H1 (cell line): Measurements from ENCODE around the gene BSPH1.

Experiments used
- CBX5 ChIP-seq: fragments of 300-800, 300-1000 bp; sonication (generic); IDR thresholded peaks from 2 replicates; pipeline ENCODE4 v1.7.1; 2016; ENCODE audit warnings: antibody characterized with exemption, low read length, low read depth
- CBX8 ChIP-seq: fragments of 300-800, 300-1000 bp; sonication (generic); IDR thresholded peaks from 2 replicates; pipeline ENCODE4 v1.7.1; 2016; ENCODE audit warnings: low read depth, low read length, borderline replicate concordance
- JUND ChIP-seq: IDR thresholded peaks from 2 replicates; pipeline ENCODE4 v1.6.1; 2011; ENCODE audit warnings: mild to moderate bottlenecking, improper control_type of control experiment, low read length
- MAFK ChIP-seq: IDR thresholded peaks from 2 replicates; pipeline ENCODE4 v1.6.1; 2012; ENCODE audit warnings: low read depth, mild to moderate bottlenecking, improper control_type of control experiment, low read length
- POLR2A ChIP-seq, 2 experiments: IDR thresholded peaks; 1 replicate in 1 of 2; 2 replicates in 1 of 2; pipeline ENCODE4 v1.6.1; 2011; ENCODE audit warnings: low read depth in 2 of 2, low read length in 2 of 2, mild to moderate bottlenecking in 2 of 2; ENCODE audit errors: control extremely low read depth in 1 of 2
- TAF1 ChIP-seq: IDR thresholded peaks from 2 replicates; pipeline ENCODE4 v1.6.1; 2011; ENCODE audit warnings: mild to moderate bottlenecking, low read depth, low read length
- TBP ChIP-seq: IDR thresholded peaks from 2 replicates; pipeline ENCODE4 v1.6.1; 2011; ENCODE audit warnings: low read depth, low read length, improper control_type of control experiment
- TEAD4 ChIP-seq: IDR thresholded peaks from 2 replicates; pipeline ENCODE4 v1.6.1; 2012; ENCODE audit warnings: low read depth, low read length, inconsistent platforms, mixed read lengths
- USF2 ChIP-seq: IDR thresholded peaks from 2 replicates; pipeline ENCODE4 v1.6.1; 2011; ENCODE audit warnings: low read length, improper control_type of control experiment
- TF ChIP-seq, protein P1 (sequence below), 3 experiments: IDR thresholded peaks; 1 replicate in 2 of 3; 2 replicates in 1 of 3; pipeline versions ENCODE4 v1.5.1 to v1.6.1; 2011; ENCODE audit warnings: low read length in 3 of 3, mild to moderate bottlenecking in 3 of 3, inconsistent platforms in 2 of 3, low read depth in 1 of 3, moderate library complexity in 1 of 3; ENCODE audit not compliant: insufficient read depth in 1 of 3; ENCODE audit errors: control extremely low read depth in 1 of 3

DNA sequence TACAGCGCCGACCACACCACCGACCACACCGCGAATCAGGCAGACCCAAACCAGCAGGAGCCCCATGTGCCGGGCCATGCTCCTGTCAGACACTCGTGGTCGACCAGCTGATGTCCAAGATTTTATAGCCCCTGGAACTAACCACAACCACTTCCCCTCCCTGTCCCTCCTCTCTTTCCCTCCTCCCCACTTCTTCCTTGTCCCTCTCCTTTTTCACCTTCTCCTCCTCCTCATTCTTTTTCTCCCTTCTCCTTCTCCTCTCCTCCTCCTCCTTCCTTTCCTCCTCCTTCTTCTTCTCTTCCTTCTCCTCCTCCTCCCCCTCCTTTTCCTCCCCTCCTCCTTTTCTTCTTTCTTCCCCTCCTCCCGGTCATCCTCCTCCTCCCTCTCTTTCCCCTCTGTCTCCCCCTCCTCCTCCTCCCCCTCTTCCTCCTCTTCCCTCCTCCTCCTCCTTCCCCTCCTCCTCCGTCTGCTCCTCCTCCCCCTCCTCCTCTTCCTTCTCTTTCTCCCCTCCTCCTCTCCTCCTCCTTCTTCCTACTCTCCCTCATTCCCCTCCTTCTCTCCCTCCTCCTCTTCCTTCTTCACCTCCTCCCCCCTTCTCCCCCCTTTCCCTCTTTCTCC, 670 bp downstream of the BSPH1 start:
- TF ChIP-seq MAFK (no peak), CBX5 (no peak), CBX8 (no peak), POLR2A (IDR thresholded peaks at IDR 0.05; ENCODE audit: control extremely low read depth in 1 of 2, low read depth in 2 of 2, low read length in 2 of 2) (no peak), TBP (no peak), TAF1 (no peak), USF2 (no peak), TEAD4 (no peak), JUND (no peak)
- TF ChIP-seq, protein P1, sequence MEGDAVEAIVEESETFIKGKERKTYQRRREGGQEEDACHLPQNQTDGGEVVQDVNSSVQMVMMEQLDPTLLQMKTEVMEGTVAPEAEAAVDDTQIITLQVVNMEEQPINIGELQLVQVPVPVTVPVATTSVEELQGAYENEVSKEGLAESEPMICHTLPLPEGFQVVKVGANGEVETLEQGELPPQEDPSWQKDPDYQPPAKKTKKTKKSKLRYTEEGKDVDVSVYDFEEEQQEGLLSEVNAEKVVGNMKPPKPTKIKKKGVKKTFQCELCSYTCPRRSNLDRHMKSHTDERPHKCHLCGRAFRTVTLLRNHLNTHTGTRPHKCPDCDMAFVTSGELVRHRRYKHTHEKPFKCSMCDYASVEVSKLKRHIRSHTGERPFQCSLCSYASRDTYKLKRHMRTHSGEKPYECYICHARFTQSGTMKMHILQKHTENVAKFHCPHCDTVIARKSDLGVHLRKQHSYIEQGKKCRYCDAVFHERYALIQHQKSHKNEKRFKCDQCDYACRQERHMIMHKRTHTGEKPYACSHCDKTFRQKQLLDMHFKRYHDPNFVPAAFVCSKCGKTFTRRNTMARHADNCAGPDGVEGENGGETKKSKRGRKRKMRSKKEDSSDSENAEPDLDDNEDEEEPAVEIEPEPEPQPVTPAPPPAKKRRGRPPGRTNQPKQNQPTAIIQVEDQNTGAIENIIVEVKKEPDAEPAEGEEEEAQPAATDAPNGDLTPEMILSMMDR (IDR thresholded peaks at IDR 0.05; ENCODE audit: control extremely low read depth in 1 of 3, insufficient read depth in 1 of 3, low read depth in 1 of 3, low read length in 3 of 3): no peak
